NCI-H446 treated with DMSO at 0.1 percent for 48 hours (cell line): ENCODE results near the gene PACS2.

Experiments
- DNase-seq: peaks from one replicate; lab custom pipeline; 2025; lab: John Stamatoyannopoulos, UW

The PACS2 gene

DNA sequence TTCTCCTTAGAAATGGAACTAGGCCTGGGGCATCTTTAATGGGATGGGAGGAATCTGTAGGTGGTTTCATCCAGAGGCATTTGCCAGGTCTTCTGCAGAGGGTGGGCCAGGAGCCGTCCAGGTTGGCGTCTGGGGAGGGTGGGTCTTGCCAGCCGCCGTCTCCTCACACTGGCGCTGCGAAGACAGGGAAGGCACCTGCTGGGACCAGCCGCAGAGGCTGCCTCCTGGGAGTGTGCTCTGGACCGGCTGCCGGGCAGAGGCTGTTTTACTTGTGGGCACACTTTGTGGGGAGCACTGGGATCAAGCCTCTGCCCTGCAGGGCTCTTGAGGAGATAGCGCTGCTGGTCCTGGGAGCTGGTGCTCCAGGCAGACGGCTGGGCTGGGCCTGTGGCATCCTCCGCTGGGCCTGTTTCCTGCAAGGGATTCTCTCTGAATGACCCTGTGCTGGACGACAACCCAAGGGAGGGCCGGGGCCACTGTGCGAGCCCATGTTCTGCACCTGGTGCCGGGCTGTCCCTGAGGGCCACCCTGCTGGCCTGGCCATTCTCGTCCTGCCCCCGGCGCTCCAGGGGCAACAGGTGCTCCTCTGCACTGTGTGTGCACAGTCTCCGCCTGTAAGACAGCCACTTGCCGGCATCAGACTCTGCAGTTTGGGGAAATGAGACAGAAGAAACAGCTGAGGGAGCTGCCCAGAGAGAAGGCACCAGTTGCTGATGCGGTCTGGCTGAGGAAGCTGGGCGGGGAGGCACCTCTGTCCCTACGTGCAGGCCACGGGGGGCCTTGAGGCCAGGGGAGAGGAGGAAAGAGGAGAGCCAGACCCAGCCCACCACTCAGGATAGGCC is 73.8 kb downstream of the PACS2 start:
- no peak for DNase-seq

- DNase-seq = no peak
These were observed 74.4 kb downstream of the PACS2 start for GRCh38 chr14:105388976-105389375.

GRCh38 chr14:105389534-105389933 is 75.0 kb downstream of the PACS2 start:
- DNase-seq = no peak

DNA sequence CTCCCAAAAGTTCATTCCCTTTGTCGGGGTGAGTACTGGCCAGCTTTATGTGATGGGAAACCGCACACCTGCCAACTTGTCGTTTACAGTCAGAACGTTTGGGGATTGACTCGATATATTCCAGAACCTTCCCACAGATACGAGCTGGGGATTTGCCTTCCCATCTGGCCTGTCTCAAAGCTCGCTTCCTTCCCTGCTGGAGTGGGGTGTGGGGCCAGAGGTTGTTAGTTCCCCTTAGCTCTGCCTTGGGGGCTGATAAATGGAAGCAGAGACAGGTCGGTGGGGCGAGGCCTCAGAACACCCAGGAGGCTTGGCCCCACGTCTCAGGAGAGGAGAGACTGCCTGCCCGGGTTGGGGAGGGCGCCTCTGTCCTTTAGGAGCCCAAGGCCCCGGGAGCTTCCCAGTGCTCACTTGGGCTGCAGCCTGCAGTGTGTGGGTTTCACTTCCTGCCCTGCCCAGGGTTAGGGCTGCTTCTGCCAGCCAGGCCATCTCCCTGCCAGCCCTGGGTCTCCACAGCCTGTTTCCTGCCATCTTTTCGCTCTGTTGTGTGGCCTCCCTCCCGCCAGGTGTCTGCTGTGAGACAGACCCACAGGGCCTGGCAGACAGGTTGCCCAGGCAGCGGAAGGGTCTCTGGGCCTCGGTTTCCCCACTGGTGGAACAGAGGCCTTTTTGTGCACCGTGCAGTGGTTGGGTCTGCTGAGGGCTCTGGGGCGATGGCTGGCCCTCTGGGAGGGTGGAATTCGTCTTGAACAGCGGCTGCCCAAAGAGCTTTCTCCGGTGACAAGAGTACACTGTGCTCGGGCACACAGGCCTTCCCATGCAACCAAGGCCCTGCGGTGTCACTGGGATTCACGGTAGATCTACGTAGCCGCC is 75.7 kb downstream of the PACS2 start:
- no peak for DNase-seq

DNA sequence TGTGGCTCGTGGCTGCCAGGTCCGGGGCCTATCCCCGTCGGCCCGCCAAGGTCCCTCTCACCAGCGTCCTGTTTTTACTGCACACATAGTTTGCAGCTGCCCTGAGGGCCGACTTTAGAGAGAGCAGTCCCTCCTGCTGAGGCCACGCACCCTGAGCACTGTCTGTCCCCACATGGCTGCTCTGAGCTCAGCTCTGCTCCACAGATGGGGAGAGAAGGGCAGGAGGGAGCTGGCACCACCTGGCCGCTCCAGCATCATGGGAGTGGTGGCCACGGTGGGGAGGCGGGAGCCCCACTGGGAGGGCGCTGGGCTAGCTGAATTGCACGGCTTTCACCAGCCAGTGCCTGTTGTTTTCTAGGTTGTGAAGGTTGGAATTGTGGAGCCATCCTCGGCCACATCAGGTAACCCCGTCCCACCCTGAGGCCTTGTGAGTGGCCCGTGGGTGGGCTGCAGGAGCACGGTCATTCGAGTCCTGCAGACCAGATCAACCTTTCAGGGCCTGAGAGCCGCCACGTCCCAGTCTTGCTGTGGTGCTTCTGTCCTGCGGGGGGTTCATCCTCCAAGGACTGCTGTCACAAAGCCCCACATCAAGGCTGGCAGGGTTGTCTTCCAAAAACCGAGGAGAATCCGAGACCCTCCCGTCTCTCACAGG is 76.4 kb downstream of the PACS2 start:
- DNase-seq = no peak

- no peak for DNase-seq
These were observed 77.0 kb downstream of the PACS2 start for GRCh38 chr14:105391541-105391940.

GRCh38 chr14:105392131-105393090 is 77.9 kb downstream of the PACS2 start:
- no peak for DNase-seq

- DNase-seq = no peak
These were observed 78.6 kb downstream of the PACS2 start for GRCh38 chr14:105393151-105393550.

GRCh38 chr14:105394714-105395537 is 80.4 kb downstream of the PACS2 start:
- DNase-seq = no peak

DNA sequence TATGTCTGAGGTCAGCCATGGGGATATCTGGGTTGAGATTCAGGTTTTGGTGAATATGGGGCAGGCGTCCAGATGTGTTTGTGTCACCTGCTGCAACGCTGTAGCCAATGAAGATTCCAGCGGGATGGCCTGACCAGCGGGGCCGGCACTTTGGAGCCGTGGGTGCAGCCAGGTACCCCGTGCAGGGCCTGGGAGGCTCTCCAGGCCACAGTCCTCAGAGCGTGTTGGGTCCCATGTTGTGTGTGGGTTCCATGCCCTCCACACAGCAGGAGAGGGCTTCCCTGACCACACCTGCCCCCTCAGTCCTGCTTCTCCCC is 80.9 kb downstream of the PACS2 start:
- DNase-seq = no peak

DNA sequence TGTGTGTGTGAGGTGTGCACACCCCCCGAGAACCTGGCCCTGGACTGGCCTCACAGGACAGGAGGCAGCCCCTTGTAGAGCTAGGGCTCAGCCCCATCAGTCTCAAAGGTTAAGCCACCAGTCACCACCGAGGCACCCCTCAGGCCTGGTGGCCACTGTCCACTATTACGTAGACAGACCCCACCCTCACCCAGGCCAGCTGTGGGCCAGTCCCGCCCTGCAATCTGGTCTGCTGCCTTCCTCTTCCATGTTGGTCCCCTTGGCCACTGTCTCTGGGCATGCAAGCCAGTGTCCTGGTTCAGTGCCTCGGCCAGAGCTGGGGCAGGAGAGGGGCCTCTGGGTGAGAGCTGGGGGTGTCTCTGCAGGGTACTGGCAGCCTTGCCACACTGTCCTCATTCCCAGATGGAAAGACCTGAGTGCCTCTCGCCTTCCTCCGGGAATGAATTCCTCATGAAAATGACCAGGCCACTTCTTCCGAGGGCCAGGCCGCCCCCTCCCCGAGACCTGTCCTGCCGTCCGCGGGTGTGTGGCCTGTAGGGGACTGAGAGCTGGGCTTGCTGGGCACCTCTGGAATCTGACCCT is 82.9 kb downstream of the PACS2 start:
- no peak for DNase-seq

DNA sequence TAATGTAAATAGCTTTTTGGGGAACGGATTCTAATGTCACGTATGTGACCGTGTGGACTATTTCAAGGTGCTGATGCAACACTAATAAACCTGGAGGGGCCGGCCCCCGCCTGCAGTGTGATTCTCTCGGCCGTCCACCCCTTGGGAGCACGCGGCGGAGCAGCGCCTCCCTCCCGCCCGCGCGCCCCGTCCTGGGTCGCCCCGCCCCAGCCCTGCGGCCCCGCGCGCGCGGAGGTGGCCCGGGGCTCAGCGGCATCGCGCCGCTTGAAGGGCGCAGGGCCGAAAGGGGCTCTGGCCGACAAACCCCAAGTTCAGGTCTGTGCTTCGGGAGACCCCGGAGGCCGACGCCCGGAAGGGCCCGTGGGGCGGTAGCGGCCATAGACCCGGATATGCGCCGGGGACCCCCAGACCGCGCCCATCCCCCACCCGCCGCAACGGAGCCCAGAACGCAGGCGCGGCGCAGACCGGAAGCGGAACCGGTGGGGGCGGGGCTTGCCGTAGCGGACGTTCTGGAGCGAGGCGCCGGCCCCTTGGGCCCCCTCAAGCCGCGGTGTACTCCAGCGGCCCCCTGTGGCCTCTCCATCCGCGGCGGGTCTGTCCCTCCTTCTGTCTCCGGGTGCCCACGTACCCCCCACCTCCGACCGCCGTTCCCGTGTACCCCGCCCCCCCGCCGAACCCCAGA is 83.6 kb downstream of the PACS2 start, which contains the start of gene TEX22:
TEX22 (plus strand) TSS at position 495 of the 682 bp plus-strand sequence. CDS start 803 bp downstream, outside the sequence.
- peak; percentile 57 for DNase-seq

- DNase-seq = no peak
These were observed 84.3 kb downstream of the PACS2 start for GRCh38 chr14:105398726-105399465.

DNA sequence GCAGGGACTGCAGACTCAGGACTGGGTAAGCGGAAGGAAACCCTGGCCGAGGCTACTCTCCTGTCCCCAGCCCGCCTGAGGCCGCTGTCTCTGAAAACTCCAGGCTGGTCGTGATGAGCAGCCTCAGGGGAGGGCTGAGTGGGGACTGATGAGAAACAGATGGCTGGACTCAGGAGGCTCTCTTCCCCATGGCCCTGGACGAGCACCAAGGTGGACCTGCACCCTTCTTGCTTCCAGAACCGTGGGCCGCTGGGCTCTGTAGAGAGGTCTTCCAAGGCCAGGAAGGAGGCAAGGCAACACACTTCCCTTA is 84.9 kb downstream of the PACS2 start:
- DNase-seq = no peak

- DNase-seq = no peak
These were observed 85.5 kb downstream of the PACS2 start for GRCh38 chr14:105400016-105400415.

- no peak for DNase-seq
These were observed 87.2 kb downstream of the PACS2 start for GRCh38 chr14:105401699-105402098.

- DNase-seq = no peak
These were observed 94.0 kb downstream of the PACS2 start for GRCh38 chr14:105408592-105408991.

DNA sequence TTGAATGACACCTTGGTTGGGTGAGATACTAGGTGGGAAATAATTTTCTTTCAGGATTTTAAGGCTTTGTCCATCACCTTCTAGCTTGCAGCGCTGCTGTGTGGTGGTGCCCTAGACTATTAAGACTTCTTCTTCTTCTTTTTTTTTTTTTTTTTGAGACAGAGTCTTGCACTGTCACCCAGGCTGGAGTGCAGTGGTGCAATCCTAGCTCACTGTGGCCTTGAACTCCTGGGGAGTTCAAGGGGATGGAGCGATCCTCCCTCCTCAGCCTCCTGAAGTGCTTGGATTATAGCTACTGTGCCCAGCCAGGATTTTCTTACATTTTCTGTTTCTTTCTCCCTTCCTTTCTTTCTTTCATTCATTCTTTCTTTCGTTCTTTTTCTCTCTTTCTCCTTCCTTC is 94.8 kb downstream of the PACS2 start:
- DNase-seq = no peak

DNA sequence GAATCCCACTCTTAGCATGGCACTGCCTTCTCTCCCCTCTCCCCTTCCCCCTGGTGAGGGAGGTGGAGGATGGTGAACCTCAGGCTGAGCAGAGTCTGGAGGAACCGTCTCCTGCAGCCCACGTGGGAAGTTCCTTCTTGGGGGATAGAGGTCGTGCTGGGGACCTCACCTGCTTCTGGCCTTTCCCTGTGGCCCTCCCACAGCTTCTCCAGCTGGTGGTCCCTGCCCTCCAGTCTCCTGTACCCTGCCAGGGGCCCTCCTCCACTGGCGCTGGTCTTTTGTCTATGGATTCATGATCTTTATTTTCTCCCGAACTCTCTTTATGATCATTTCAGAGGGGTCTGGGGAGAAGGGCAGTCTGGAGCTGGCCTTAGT is 96.1 kb downstream of the PACS2 start:
- DNase-seq = no peak
